ENCODE measurements around the gene LYPD5.

- TF ChIP-seq EZH2 (IDR thresholded peaks at IDR 0.05; ENCODE audit: borderline replicate concordance, insufficient read depth, low read length, poor library complexity, severe bottlenecking) (no peak), CTCF (IDR thresholded peaks at IDR 0.05; ENCODE audit: poor library complexity, severe bottlenecking) (no peak), POLR2AphosphoS5 (IDR thresholded peaks at IDR 0.05) (no peak), RAD21 (conservative IDR thresholded peaks at IDR 0.05) (no peak), TAF1 (IDR thresholded peaks at IDR 0.05; ENCODE audit: low read depth) (no peak), REST (IDR thresholded peaks at IDR 0.05; ENCODE audit: borderline replicate concordance) (no peak)
These were observed 17.8 kb downstream of the LYPD5 start for GRCh38 chr19:43784241-43784980.

All from neural cell (in vitro differentiated cells).